Pulmonary artery endothelial cell (primary cell): ENCODE data around the gene SPOCK1. TPM values are rescaled to one million over a fixed set of nuclear protein-coding genes. Genes with fewer than 3 reads are reported as not detected.
A peak's percentile ranks its signal among the peaks of the same experiment; 100 is the strongest.
"Not testable (repeated sequence)": the region's sequence is repeated elsewhere in the genome, so short reads cannot be mapped to it uniquely, and the experiment has no call there.

ENCODE experiments used
- DNase-seq: peaks from one replicate; pipeline ENCODE4 v3.0.0-alpha.2; 2011; ENCODE audit warnings: low read depth, low spot score
- total RNA-seq: library from RNA; depleted of rRNA; stranded (reverse); fragments of >200 nt; gene quantifications from 2 replicates; pipeline ENCODE4 v1.2.3, GENCODE V29; 2014

The SPOCK1 gene
- 70.3 and 324 TPM in 2 replicates for total RNA-seq

DNA sequence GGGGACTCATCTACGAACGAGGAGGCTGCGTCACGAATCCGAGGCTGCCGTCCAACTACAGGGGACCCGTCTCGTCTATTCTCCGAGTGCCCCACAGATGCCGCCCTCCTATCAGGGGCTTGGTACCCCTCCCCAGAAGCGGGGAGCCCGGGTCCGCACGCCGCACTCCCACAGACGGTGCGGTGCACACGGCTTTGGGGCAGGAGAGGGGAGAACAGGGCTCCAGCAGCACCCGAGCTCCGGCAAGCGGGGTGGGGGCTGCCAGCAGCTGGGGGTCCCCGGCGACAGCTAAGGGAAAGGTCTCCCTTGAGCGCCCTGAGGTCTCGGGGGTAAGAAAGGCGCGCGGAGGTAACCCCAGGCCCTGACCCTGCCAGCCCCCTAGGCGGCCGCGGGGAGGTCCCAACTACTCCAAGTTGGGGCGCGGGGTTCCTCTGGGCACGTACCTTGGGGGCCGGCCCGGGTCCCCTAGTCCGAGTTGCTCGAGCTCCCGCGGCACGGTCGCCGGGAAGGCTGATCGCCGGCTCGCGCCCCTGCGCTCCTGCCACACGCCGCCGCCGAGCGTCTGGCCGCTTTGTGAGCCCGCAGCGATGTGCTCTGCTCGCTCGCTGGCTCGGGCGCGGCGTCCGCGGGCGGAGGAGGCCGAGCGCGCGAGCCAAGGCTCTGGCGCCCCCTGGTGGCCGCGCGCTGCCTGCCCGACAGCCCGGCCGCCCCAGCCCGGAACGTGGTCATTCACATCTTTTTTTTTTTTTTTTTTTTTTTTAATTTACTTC, at the start of gene SPOCK1:
TSS of gene SPOCK1 (minus strand) at position 591 of the 770 bp plus-strand sequence.
- DNase-seq, result peak; percentile 45

DNA sequence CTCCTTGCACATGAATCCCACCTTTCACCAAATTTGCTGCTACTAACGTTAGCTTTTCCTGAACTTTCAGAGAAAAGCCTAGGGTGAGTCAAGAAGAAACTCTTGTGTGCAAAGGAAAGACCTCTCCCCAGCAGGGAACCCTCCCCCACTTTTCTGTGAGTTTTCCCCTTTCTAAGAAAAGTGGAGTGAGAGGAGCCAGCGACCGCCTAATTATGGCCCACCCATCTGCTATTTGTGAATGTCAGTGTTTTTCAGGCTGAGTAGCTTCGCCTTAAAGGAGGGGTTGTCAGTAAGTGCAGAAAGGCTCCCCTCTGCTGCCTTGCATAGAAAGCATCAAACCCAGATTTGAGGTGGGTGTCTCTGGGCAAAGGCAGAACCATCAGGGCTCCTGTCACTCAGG, 46.8 kb upstream of the SPOCK1 start:
- DNase-seq, result no peak

DNA sequence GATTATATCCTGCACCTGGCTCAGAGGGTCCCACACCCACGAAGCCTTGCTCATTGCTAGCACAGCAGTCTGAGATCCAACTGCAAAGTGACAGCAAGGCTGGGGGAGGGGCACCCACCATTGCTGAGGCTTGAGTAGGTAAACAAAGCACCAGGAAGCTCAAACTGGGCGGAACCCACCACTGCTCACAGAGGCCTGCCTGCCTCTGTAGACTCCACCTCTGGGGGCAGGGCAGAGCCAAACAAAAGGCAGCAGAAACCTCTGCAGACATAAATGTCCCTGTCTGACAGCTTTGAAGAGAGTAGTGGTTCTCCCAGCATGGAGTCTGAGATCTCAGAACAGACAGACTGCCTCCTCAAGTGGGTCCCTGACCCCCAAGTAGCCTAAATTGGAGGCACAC, 36.3 kb upstream of the SPOCK1 start:
- DNase-seq, result not testable (repeated sequence)

DNA sequence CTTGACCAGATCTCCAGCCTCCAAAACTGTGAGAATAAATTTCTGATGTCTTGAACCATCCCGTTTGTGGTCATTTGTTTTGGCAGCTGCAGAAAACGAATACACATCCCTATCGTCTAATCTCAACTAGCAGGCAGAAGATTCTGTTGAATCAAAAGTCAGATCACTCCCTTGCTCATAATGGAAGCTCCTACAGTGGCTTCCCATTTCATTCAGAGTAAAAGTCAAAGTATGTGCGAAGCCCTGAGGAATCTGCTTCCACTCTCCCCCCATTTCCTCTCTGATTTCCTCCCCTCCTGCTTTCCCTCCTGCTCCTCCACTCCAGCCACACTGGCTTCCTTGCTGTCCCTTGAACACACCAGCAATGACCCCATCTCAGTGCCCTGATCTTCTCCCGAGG, 34.8 kb upstream of the SPOCK1 start:
- no peak for DNase-seq

DNA sequence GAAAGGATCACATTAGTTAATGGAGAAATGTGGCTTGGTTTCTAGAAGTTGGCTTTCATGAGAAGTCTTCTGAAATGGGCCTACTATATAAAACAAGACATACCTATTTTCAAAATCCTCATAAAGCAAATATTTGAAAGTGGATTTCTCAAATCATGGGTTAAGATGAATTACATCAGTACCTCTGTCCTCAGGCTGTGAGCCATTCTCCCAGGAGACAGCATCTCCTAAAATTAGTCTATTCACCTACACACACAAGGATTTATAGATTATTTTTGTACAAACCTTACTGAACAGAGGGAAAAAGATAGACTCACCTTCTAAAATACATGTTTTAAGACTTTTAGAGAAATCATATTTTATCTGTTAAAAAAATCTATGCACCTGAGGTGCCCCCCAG, 32.1 kb upstream of the SPOCK1 start:
- DNase-seq, result no peak

DNA sequence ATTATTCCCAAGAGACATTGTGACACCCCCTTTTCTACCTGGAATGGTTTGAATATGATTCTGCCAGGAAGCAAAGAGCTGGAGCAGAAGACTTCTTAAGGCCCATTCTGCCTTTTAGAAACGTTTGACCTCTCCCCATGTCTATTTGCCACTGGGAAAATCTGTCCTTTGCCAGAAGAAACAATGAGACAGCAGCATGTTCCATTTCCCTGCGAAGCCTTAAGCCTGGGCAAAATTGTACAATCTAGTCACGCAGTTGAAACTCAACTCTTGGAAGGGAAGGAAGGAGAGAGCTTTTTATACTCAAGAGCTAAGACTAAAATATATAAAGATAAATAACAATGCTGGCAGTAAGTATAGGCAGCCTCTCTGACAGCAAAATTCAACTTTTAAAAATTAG, 22.1 kb upstream of the SPOCK1 start:
- DNase-seq, result no peak

DNA sequence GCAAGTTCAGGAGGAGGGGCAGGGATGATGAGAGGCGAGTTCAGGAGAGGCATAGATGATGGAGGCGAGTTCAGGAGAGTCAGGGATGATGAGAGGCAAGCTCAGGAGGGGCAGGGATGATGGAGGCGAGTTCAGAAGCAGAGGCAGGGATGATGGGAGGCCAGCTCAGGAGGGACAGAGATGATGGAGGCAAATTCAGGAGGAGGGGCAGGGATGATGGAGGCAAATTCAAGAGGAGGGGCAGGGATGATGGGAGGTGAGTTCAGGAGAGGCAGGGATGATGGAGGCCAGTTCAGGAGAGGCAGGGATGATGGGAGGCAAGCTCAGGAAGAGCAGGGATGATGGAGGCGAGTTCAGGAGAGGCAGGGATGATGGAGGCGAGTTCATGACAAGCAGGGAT, 17.8 kb upstream of the SPOCK1 start:
- DNase-seq, result no peak

DNA sequence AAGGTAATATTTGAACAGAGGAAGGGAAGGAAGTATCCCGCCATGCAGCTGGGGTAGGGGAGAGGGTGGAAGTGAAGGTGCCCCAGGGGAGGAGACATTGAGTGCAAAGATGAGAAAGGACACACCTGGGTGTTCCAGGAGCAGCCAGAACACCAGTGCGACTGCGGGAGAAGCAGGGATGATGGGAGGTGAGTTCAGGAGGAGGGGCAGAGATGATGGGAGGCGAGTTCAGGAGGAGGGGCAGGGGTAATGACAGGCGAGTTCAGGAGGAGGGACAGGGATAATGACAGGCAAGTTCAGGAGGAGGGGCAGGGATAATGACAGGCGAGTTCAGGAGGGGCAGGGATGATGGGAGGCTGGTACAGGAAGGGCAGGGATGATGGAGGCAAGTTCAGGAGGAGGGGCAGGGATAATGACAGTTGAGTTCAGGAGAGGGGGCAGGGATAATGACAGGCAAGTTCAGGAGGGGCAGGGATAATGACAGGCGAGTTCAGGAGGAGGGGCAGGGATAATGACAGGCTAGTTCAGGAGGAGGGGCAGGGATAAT, 17.2 kb upstream of the SPOCK1 start:
- no peak for DNase-seq

DNA sequence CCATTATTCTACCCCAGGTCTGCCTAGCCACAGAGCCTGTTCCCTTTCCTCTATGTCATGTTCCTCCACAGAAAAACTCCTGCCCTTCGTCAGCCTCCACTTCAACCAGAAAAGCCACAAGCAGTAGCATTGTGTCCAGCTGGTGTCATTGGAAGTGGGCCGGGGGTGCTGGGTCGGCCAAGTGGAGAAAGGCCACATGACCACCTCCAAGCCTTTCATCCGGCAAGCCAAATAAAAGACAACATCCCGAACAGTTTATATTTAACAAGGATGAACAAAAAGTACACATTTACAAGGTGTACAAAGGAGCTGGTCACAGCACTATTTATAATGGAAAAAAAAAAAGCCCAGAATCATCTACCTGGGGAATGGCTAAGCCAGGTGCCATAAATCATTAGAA, 16.1 kb upstream of the SPOCK1 start:
- DNase-seq, result no peak

DNA sequence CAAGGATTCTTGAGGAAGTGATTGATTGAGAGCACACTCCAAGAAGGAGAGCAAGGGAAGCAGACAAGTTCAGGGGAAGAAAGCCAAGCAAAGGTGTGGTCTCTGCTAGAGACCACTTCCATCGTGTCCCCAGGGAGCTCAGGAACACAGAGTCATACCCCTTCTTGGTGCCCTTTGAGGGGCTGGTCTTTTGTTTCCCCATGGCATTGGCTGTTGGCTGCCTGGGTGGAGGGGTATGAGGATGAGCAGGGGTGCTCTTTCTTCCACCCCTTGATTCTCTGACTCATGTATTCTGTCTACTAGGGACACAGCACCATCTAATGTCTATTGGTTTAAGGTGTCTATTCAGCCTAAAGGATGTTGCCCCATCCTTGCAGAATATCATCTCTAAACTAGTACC, 11.5 kb upstream of the SPOCK1 start:
- DNase-seq, result no peak

DNA sequence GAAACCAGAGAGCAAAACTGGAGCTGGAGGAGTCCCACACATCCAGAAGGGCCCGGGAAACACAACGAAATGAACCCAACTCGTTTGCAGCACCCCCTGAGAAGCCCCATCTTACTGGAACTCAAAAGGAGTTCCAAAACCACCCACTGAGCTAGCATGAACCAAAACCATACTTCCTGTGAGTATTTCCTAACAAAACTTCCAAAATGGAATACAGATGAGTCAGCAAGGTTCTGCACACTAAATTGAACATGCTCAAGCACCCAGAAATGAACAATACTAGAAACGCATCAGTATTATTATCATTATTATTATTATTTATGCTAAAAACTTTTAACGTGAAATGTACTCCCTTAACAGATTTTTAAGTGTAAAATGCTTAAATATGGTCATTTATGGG, 8.0 kb upstream of the SPOCK1 start:
- no peak for DNase-seq

DNA sequence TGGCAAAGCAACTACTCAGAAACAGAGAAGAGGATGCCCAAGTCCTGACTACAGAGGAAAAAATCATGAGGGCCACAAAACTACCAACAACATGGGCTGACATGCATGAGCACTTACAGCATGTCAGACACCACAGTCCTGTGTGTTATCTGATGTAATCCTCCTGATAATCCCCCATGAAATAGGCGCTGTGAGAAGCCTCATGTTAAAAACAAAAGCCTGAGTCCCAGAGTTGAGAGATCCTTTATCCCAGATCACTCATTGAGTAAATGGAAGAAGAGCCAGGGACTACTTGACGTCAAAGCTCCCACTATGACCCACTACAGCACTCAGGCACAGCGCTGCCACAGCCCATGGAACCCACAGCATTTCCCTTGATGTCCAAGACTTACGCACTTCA, 7.2 kb upstream of the SPOCK1 start:
- DNase-seq, result no peak

DNA sequence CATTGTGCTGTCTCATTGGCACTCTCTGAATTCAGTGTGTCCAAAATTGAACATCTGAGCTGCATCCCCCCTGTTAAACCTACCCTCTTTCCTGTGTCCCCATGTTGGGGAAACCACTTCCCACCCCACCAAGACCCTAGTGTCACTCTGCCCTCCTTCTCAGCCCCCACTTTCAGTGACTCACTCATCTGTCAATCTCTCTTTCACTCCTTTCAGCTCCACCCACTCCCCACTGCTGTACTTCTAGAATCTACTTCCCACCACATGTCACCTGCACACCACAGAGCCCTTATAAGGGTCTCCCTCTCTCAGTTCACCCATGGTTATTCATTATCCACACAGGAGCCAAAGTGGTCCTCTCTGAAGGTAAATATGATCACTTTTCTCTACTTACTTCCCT, 5.8 kb upstream of the SPOCK1 start:
- no peak for DNase-seq

DNA sequence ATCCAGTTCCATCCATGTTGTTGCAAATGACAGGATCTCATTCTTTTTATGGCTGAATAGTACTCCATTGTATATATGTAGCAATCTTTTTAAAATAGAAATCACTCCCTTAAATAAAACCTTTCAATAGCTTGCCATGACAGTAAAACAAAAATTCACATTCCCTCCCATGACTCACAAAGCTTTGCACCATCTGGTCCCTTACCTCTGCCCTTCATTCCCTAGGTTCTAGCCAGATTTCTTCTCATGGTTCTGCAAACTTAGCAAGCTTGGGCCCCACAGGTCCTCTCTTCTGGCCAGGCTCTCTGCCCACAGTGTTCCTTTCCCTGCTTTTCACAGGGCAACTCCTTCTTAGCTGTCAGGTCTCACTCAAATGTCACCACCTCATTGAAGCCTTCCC, 4.3 kb upstream of the SPOCK1 start:
- no peak for DNase-seq

DNA sequence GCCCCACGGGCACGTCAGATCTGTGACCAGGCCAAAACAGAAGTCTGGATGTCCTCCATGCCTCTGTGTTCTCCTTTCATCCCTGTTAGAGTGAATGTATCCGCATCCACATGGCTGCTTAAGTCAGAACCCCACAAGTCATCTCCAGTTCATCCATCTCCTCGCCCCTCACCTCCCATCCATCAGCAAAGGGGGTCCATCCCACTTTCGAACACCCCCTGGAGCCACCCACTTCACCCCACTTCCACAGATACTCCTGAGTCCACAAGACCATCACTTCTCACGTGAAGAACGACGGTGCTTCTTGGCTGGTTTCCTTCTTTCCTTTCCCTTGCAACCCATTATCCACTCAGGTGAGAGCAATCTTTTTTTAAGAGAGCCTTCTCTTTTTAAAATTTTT, 3.5 kb upstream of the SPOCK1 start:
- no peak for DNase-seq

DNA sequence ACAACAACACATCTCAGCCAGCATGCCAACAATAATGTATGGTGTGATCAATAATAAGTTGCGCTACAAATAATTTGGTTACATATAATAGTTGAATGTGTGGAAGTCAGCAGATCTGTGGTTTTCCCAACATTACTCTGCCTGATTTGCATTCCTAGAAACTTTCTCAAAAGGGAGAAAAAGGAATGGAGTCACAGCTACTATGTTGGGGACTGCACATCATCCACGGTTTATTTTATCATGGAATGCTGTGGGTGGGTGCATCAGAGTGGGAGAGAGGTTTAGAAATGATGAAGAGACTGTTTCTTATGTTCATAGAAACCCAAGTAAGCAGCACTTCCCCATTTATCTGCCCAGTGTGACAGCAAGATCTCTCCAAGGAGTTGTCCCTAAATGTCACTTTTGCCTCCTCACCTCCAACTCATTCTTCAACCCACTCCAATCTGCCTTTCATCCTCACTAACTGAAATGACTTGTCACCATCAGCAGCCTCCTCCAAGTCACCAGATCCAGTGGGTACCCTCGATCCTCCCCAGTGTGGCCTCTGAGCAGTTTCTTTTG, 2.8 kb upstream of the SPOCK1 start:
- no peak for DNase-seq

DNA sequence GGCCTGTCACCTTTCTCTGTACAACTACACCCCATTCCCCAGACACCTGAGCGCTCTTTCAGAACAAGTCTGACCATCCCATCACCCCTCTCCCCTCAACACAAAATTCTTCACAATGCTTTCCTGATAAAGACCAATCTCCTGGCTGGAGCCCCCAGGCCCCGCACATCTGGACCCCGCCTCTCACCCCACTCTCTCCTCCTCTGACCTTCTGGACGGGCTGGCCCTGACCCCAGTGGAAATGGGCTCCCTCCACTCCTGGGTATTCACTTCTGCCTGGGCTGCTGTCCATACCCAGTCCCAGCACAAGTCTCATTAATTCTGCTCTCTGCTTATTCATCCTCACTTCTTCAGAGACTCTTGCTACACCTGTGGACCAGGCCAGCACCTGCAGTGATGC, 2.1 kb upstream of the SPOCK1 start:
- DNase-seq, result no peak

DNA sequence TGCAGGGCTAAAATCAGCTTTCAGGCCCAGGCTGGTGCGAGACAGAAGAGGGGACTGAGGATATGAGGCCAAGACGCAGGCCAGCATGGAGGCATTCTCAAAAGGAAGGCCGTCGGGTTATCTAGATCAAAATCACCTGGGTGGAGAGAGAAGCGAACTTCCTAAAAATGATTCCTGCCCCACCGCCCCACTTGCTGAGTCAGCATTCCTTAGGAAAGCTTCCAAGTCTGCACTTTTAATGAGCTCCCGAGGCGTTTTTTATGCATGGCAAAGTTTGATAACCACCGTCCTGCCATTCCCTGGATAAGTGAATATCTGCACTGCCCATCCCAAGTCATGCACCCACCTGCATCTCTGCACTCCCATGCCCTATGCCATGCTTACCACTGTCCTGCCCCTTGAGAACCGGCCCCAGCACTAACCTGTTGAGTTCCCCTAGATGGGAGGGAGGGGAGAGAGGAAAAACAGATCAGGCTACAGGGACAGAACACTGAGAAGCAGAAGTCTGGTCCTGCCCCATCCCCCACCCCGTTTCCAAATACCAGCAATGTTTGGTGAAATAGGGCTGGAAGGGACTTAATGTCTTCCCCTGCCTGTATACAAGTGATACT, 1.6 kb upstream of the SPOCK1 start:
- DNase-seq, result no peak

DNA sequence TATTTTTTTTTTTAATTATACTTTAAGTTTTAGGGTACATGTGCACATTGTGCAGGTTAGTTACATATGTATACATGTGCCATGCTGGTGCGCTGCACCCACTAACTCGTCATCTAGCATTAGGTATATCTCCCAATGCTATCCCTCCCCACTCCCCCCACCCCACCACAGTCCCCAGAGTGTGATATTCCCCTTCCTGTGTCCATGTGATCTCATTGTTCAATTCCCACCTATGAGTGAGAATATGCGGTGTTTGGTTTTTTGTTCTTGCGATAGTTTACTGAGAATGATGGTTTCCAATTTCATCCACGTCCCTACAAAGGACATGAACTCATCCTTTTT, 351 bp upstream of the SPOCK1 start:
- not testable (repeated sequence) for DNase-seq

DNA sequence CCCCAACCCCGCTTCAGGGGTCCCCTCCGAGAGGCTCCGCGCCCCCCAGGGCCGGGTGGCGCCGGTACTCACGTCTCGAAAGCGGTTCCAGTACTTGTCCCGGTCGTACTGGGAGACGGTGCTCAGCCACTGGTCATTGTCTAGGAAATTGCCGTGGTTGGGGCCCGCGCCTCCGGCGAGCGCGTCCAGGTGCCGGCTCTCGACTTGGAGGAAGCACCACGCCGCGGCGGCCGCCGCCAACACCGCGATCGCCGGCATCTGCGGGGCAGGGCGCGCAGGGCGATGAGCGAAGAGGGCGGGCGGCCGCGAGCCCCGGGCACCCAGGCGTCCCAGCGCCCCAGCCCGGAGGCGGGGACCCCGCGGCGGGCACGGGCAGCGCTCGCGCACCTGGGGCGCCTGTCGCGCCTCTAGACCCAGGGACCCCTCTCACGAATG, 808 bp downstream of the SPOCK1 start:
- no peak for DNase-seq

DNA sequence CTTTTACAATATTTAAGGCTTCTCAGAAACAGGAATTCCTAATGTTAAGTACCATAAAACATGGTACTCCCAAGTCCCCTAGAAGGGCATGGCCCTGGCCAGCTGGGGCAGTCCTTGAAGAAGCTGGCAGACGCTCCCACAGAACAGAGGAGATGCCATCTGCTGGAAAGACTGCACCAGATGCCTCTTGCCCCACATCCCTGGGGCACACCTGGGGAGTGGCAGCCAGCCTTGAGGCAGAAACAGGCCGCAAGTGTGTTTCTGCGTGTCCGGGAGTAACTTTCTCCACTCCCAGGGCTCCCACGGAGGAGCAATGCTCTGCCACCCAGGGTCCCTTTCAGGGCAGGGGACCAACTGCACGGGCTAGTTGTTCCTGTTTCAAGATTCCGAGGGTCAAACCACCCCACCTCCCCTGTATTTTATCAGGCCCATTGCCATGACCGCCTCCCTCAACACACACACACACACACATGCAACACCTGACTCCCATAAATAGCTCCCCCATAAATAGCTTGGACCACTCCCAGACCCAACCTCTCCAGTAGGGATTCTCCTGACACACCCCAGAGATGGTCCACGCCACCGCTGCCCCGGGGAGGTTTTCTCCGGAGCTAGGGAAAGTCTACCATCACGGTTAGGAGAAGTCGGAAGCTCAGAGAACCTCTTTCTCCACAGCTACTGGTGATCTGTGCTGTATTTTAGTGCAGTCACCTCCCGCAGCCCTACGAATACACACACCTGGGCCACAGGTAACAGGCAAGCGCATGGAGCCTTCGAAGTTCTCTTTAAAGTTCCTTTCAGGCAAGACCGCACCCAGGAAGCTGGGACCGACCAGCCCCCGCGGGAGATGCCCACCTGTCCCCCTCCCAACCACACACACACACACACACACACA, 1.5 kb downstream of the SPOCK1 start:
- no peak for DNase-seq

DNA sequence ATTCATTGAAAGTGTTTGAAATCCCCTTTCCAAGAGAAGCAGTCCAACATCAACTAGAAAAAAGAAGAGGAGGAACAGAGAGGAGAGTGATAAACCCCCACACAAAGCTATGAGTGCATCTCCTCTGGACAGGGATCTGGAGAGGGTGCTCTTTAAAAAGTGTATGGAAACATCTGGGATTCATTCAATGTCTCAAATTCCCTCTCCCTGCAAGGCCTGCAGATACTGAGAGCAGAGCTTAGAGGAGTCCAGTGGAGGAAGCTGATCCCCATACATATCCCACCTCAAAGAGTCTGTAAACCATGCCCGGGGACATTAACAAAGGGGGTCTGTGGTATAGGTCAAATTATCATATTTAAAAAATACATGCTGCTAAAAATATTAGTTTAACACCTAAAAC, 2.2 kb downstream of the SPOCK1 start:
- no peak for DNase-seq
